Left lung (tissue), 10 donors: Measurements from ENCODE around the gene KEL. TPM values are rescaled to one million over a fixed set of nuclear protein-coding genes. Genes with fewer than 3 reads are reported as not detected.

Experiments used
- ATAC-seq: fragments of 200-7000 bp; cut with Tn5 transposase; one replicate; pipeline ENCODE4 v1.9.1; 2020; ENCODE audit warnings: moderate library complexity
- DNase-seq, 4 donors: peaks; one replicate each; pipeline ENCODE4 v3.0.0-alpha.2; 2013 to 2020
- H3K27ac ChIP-seq, 2 donors: fragments of 200-600 bp; sonication (generic) in 1 of 2; one replicate each; pipeline versions ENCODE4 v1.5.0 to v1.8.0; 2020 to 2021
- H3K27me3 ChIP-seq, 2 donors: fragments of 200-600 bp; sonication (generic) in 1 of 2; one replicate each; pipeline versions ENCODE4 v1.5.0 to v1.8.0; 2020 to 2021
- H3K36me3 ChIP-seq, 2 donors: fragments of 200-600 bp; sonication (generic) in 1 of 2; one replicate each; pipeline versions ENCODE4 v1.5.0 to v1.8.0; 2020 to 2021
- H3K4me1 ChIP-seq, 2 donors: fragments of 200-600 bp; one replicate each; pipeline ENCODE4 v1.8.0; 2021
- H3K4me3 ChIP-seq, 2 donors: fragments of 200-600 bp; sonication (generic) in 1 of 2; one replicate each; pipeline versions ENCODE4 v1.5.0 to v1.8.0; 2020 to 2021; ENCODE audit warnings: mild to moderate bottlenecking in 1 of 2
- H3K9me3 ChIP-seq, 2 donors: fragments of 200-600 bp; sonication (generic) in 1 of 2; one replicate each; pipeline versions ENCODE4 v1.5.0 to v1.8.0; 2020 to 2021
- intact Hi-C, 2 donors: fragments of 100-400 bp; cut with DNase I; formaldehyde crosslinking; loops; one replicate each; pipeline versions ENCODE4 v1.11.2 to v1.14.2; 2022
- polyA plus RNA-seq, 6 donors: library from polyadenylated mRNA; unstranded; fragments of 120-200 nt; gene quantifications; one replicate each; pipeline ENCODE4 v1.2.1, GENCODE V29; 2013; ENCODE audit not compliant: insufficient read length in 6 of 6
- total RNA-seq, 2 donors: library from RNA; stranded (reverse); fragmentation: NEBNext Ultra II Directional; extraction: Animal tissue kit (Norgen Biotek cat#: 25700); gene quantifications; one replicate each; pipeline ENCODE4 v1.2.1, GENCODE V29; 2021
- TF ChIP-seq, protein P1 (sequence below), 2 donors: fragments of 200-600 bp; sonication (generic) in 1 of 2; IDR thresholded peaks; one replicate each; pipeline versions ENCODE4 v1.5.0 to v1.8.0; 2021; ENCODE audit warnings: antibody characterized with exemption in 2 of 2
- donor health status: DM: no; HTN: yes; CAD: no.
- donor health status: DM: no; HTN: no; CAD: no.

KEL gene
- total and polyA plus RNA-seq, 8 donors: 0.58 to 3.1 (median 1.9) TPM

DNA sequence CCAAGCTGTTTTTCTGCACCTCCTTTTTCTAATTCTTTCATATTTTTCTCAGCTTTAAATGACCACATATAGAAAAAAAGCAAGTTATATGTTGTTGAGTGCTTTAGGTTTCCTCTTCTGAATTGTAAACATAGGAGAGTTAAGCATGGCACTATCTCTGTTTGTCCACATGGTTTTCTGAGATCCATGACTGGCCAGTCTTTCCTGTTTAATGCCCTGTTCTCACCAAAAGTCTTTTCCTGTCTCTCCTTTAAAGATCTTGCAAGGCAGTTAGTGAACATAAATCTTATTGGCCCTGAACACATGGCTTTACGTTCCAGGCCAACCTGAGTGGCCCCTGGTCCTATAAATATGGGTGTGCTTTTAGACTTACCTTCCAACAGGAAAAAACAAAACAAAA is 48.0 kb downstream of the KEL start:
- Histone ChIP-seq H3K27ac (no peak overlapping the region), H3K9me3 (no peaks in the 10 kb centered on the region), H3K27me3 (no peaks in the 10 kb centered on the region), H3K4me3 (no peak overlapping the region), H3K4me1 (peaks cover 0 to 16% of the 10 kb centered on the region in 2 donors), H3K36me3 (no peaks in the 10 kb centered on the region)
- TF ChIP-seq, protein P1, sequence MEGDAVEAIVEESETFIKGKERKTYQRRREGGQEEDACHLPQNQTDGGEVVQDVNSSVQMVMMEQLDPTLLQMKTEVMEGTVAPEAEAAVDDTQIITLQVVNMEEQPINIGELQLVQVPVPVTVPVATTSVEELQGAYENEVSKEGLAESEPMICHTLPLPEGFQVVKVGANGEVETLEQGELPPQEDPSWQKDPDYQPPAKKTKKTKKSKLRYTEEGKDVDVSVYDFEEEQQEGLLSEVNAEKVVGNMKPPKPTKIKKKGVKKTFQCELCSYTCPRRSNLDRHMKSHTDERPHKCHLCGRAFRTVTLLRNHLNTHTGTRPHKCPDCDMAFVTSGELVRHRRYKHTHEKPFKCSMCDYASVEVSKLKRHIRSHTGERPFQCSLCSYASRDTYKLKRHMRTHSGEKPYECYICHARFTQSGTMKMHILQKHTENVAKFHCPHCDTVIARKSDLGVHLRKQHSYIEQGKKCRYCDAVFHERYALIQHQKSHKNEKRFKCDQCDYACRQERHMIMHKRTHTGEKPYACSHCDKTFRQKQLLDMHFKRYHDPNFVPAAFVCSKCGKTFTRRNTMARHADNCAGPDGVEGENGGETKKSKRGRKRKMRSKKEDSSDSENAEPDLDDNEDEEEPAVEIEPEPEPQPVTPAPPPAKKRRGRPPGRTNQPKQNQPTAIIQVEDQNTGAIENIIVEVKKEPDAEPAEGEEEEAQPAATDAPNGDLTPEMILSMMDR (IDR thresholded peaks at IDR 0.05): no peak
- ATAC-seq (no peak), DNase-seq (no peak)
- intact Hi-C loops: no loop called here

DNA sequence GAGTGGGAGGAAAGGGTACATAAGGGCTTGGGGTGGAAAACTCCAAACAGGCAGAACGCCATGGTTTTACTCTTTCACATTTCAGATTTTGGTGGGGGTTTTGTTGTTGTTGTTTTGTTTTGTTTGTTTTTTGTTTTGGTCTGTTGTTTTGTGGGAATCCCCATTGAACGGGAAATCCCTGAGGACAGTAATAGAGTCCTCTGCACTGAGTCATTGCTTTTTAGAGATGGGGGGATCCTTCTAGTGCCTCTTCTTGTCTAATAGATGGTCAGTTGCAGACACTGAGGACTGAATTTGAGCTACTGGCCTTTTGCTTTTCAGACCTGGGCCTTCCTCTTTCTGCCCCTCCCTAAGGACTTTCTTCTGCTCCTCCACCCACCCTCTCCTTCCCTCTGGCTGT is 48.6 kb downstream of the KEL start:
- Histone ChIP-seq H3K4me1 (peaks cover 0 to 20% of the 10 kb centered on the region in 2 donors), H3K27me3 (no peaks in the 10 kb centered on the region), H3K4me3 (no peak overlapping the region), H3K9me3 (no peaks in the 10 kb centered on the region), H3K27ac (no peak overlapping the region), H3K36me3 (no peaks in the 10 kb centered on the region)
- TF ChIP-seq, protein P1 (IDR thresholded peaks at IDR 0.05): no peak
- DNase-seq: no peak
- intact Hi-C loops: no loop called here
- no peak for ATAC-seq

DNA sequence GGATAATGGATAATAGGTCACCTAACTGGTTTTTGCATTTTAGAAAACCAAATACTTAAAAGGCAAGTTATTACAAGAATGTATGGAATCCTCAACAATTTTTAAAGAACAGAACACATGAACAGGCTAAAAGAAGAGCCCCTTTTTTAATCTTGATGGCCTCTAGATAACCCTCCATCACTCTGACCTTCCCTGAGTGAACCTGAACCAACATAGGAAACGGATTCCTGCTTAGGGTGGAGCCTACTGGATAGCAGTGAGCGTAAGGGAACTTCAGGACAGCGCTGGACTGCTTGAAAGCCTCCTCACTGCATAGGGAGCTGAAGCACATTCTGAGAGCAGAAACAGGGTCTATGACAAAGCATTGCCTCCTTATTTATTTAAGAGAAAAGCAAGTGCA is 49.1 kb downstream of the KEL start:
- intact Hi-C loops: no loop called here
- Histone ChIP-seq H3K27ac (no peak overlapping the region), H3K4me3 (no peak overlapping the region), H3K4me1 (peaks cover 0 to 20% of the 10 kb centered on the region in 2 donors), H3K36me3 (no peaks in the 10 kb centered on the region), H3K9me3 (no peaks in the 10 kb centered on the region), H3K27me3 (no peaks in the 10 kb centered on the region)
- ATAC-seq: peak; percentile 38
- DNase-seq: no peak
- TF ChIP-seq, protein P1 (IDR thresholded peaks at IDR 0.05): no peak

DNA sequence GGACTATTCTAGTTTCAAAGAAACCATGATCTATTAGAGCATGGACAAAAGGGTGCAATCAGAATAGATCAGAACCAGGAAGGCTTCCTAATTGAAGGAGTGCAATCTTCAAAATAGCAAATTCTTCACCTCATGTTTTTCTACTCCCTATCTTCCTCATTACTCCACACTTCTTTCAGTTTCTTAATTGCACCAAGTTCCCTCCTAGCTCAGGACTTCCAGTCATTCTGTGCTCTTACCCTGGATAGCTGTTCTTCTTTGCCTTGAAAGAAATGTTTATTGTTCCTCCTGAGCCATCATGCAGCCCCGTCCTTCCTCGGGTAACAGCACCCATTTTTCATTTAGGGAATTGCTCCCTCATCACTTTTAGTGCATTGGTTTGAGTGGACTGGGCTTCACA is 51.7 kb downstream of the KEL start:
- intact Hi-C loops: no loop called here
- H3K27ac ChIP-seq: no peak overlapping the region
- TF ChIP-seq, protein P1 (IDR thresholded peaks at IDR 0.05): no peak

DNA sequence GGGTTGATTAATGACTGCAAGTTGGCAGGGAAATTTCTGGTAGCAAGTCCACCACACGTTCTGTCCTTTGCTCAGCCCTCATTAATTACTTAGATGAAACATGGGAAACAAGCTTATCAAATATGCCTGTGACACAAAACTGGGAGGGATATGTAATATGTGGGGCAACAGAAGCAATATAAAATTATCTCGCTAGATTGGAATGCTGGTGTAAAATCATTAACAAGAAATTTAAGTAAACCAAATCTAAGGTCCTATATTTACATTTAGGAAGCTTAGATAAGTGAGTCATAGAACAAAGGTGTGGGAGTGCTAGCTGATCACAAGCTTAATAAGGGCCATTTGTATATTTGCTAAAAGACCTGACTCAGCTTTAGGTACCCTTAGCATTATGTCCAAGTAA is 52.1 kb downstream of the KEL start:
- Histone ChIP-seq H3K9me3 (no peaks in the 10 kb centered on the region), H3K36me3 (no peaks in the 10 kb centered on the region), H3K27me3 (no peaks in the 10 kb centered on the region), H3K4me1 (peaks cover 0 to 20% of the 10 kb centered on the region in 2 donors), H3K27ac (no peak overlapping the region), H3K4me3 (no peak overlapping the region)
- intact Hi-C loops: no loop called here
- no peak for DNase-seq
- TF ChIP-seq, protein P1 (IDR thresholded peaks at IDR 0.05): no peak
- peak; percentile 87 for ATAC-seq

More for the DNA sequence above, 51.7 kb downstream of the KEL start:
- ATAC-seq (peak; percentile 10), DNase-seq (no peak)
- no peak overlapping the region for H3K4me3 ChIP-seq
- no peaks in the 10 kb centered on the region for H3K36me3 ChIP-seq
- no peaks in the 10 kb centered on the region for H3K27me3 ChIP-seq
- H3K4me1 ChIP-seq: peaks cover 0 to 20% of the 10 kb centered on the region in 2 donors
- no peaks in the 10 kb centered on the region for H3K9me3 ChIP-seq
